Middle frontal gyrus (tissue), 1 donor: ENCODE measurements around the gene ANKRD62.
"Not testable (repeated sequence)": the region's sequence is repeated elsewhere in the genome, so short reads cannot be mapped to it uniquely, and the experiment has no call there.

ENCODE experiments used
- DNase-seq: peaks from one replicate; pipeline ENCODE4 v3.0.0-alpha.2; 2015; ENCODE audit warnings: low spot score; ENCODE audit errors: extremely low spot score

ANKRD62 gene

GRCh38 chr18:12092398-12093229 is 1.0 kb upstream of the ANKRD62 start:
- no peak for DNase-seq

GRCh38 chr18:12098374-12098773 is 4.7 kb downstream of the ANKRD62 start:
- no peak for DNase-seq

- no peak for DNase-seq
These were observed 5.5 kb downstream of the ANKRD62 start for GRCh38 chr18:12099160-12099559.

- DNase-seq, result no peak
These were observed 7.6 kb downstream of the ANKRD62 start for GRCh38 chr18:12101266-12101665.

- no peak for DNase-seq
These were observed 8.6 kb downstream of the ANKRD62 start for GRCh38 chr18:12102136-12102842.

GRCh38 chr18:12106471-12106870 is 12.8 kb downstream of the ANKRD62 start:
- no peak for DNase-seq

GRCh38 chr18:12109836-12110235 is 16.2 kb downstream of the ANKRD62 start:
- no peak for DNase-seq

GRCh38 chr18:12113999-12114646 is 20.5 kb downstream of the ANKRD62 start:
- no peak for DNase-seq

- no peak for DNase-seq
These were observed 25.7 kb downstream of the ANKRD62 start for GRCh38 chr18:12119358-12119757.

GRCh38 chr18:12121175-12122042 is 27.8 kb downstream of the ANKRD62 start:
- no peak for DNase-seq

GRCh38 chr18:12122043-12122389 is 28.4 kb downstream of the ANKRD62 start:
- not testable (repeated sequence) for DNase-seq

GRCh38 chr18:12127647-12128046 is 34.0 kb downstream of the ANKRD62 start:
- DNase-seq, result not testable (repeated sequence)

GRCh38 chr18:12138831-12139230 is 45.2 kb downstream of the ANKRD62 start:
- DNase-seq, result not testable (repeated sequence)

- DNase-seq, result not testable (repeated sequence)
These were observed 47.2 kb downstream of the ANKRD62 start for GRCh38 chr18:12140866-12141265.

GRCh38 chr18:12141778-12142177 is 48.1 kb downstream of the ANKRD62 start:
- not testable (repeated sequence) for DNase-seq

GRCh38 chr18:12149431-12149830 is 55.8 kb downstream of the ANKRD62 start:
- DNase-seq, result not testable (repeated sequence)

GRCh38 chr18:12154361-12154760 is 60.7 kb downstream of the ANKRD62 start:
- no peak for DNase-seq

GRCh38 chr18:12155996-12156395 is 62.4 kb downstream of the ANKRD62 start:
- no peak for DNase-seq

- DNase-seq, result no peak
These were observed 65.8 kb downstream of the ANKRD62 start for GRCh38 chr18:12159446-12159845.

GRCh38 chr18:12162786-12163185 is 69.1 kb downstream of the ANKRD62 start:
- DNase-seq, result no peak
